ENCODE data around the gene CAPN5.

CAPN5 gene

GRCh38 chr11:77137421-77137820 lies 70.7 kb downstream of the CAPN5 start:
- peaks cover 5% of the 10 kb centered on the region for H3K27me3 Mint-ChIP-seq (ENCODE audit: low read depth)
- H3K27ac Mint-ChIP-seq, result no peak overlapping the region
- H3K4me3 Mint-ChIP-seq, result no peak overlapping the region
- H3K4me1 Mint-ChIP-seq, result peaks cover 14% of the 10 kb centered on the region
- TF ChIP-seq CTCF (IDR thresholded peaks at IDR 0.05; ENCODE audit: unreplicated experiment in 3 of 3), result no peak
- no peaks in the 10 kb centered on the region for H3K36me3 Mint-ChIP-seq (ENCODE audit: low read depth)
- H3K9me3 Mint-ChIP-seq, result no peaks in the 10 kb centered on the region

- Mint-ChIP-seq H3K27me3 (ENCODE audit: low read depth) (peaks cover 5% of the 10 kb centered on the region), H3K4me1 (peaks cover 16% of the 10 kb centered on the region), H3K36me3 (ENCODE audit: low read depth) (no peaks in the 10 kb centered on the region), H3K4me3 (no peak overlapping the region), H3K27ac (no peak overlapping the region), H3K9me3 (no peaks in the 10 kb centered on the region)
- TF ChIP-seq CTCF (IDR thresholded peaks at IDR 0.05; ENCODE audit: unreplicated experiment in 3 of 3), result no peak
Observed at GRCh38 chr11:77138106-77138649, 71.4 kb downstream of the CAPN5 start.

GRCh38 chr11:77139201-77139600 lies 72.4 kb downstream of the CAPN5 start:
- H3K27ac Mint-ChIP-seq, result no peak overlapping the region
- H3K9me3 Mint-ChIP-seq, result no peaks in the 10 kb centered on the region
- H3K27me3 Mint-ChIP-seq (ENCODE audit: low read depth), result peaks cover 5% of the 10 kb centered on the region
- H3K4me3 Mint-ChIP-seq, result no peak overlapping the region
- H3K36me3 Mint-ChIP-seq (ENCODE audit: low read depth), result no peaks in the 10 kb centered on the region
- peaks cover 18% of the 10 kb centered on the region for H3K4me1 Mint-ChIP-seq
- no peak for TF ChIP-seq CTCF (IDR thresholded peaks at IDR 0.05; ENCODE audit: unreplicated experiment in 3 of 3)

- Mint-ChIP-seq H3K27ac (peak overlapping the region in 1 of 3 experiments; percentile 52), H3K27me3 (ENCODE audit: low read depth) (peaks cover 4% of the 10 kb centered on the region), H3K36me3 (ENCODE audit: low read depth) (no peaks in the 10 kb centered on the region), H3K4me1 (peaks cover 18% of the 10 kb centered on the region), H3K9me3 (no peaks in the 10 kb centered on the region), H3K4me3 (no peak overlapping the region)
- no peak for TF ChIP-seq CTCF (IDR thresholded peaks at IDR 0.05; ENCODE audit: unreplicated experiment in 3 of 3)
Observed at GRCh38 chr11:77140231-77140851, 73.6 kb downstream of the CAPN5 start.

- H3K36me3 Mint-ChIP-seq (ENCODE audit: low read depth), result no peaks in the 10 kb centered on the region
- no peak overlapping the region for H3K4me3 Mint-ChIP-seq
- TF ChIP-seq CTCF (IDR thresholded peaks at IDR 0.05; ENCODE audit: unreplicated experiment in 3 of 3), result no peak
- peak overlapping the region in 1 of 3 experiments; percentile 12 for H3K27ac Mint-ChIP-seq
- H3K27me3 Mint-ChIP-seq (ENCODE audit: low read depth), result peaks cover 5% of the 10 kb centered on the region
- peaks cover 18% of the 10 kb centered on the region for H3K4me1 Mint-ChIP-seq
- no peaks in the 10 kb centered on the region for H3K9me3 Mint-ChIP-seq
Observed at GRCh38 chr11:77141034-77141433, 74.3 kb downstream of the CAPN5 start.

GRCh38 chr11:77141475-77141874 lies 74.7 kb downstream of the CAPN5 start:
- Mint-ChIP-seq H3K4me3 (no peak overlapping the region), H3K27me3 (ENCODE audit: low read depth) (peaks cover 9% of the 10 kb centered on the region), H3K27ac (no peak overlapping the region), H3K4me1 (peaks cover 18% of the 10 kb centered on the region), H3K9me3 (no peaks in the 10 kb centered on the region), H3K36me3 (ENCODE audit: low read depth) (no peaks in the 10 kb centered on the region)
- TF ChIP-seq CTCF (IDR thresholded peaks at IDR 0.05; ENCODE audit: unreplicated experiment in 3 of 3), result no peak
